ENCODE measurements around the gene WFDC8. TPM values are rescaled to one million over a fixed set of nuclear protein-coding genes. Genes with fewer than 3 reads are reported as not detected.

WFDC8 gene
- total RNA-seq, 1 experiment from 2014 or later = not detected

- Histone ChIP-seq H3K9ac (ENCODE audit: extremely low read depth, insufficient read length, low read length) (no peak overlapping the region), H3K79me2 (ENCODE audit: insufficient read depth, low read length) (no peaks in the 10 kb centered on the region), H3K14ac (ENCODE audit: insufficient read depth, low read length) (no peak overlapping the region), H3K23ac (ENCODE audit: insufficient read length, low read depth, low read length) (no peak overlapping the region), H2AFZ (ENCODE audit: low read length) (no peak overlapping the region), H4K20me1 (ENCODE audit: control insufficient read depth, insufficient read depth, insufficient read length) (no peaks in the 10 kb centered on the region), H3T11ph (ENCODE audit: low read length) (no peak overlapping the region), H3K56ac (ENCODE audit: insufficient read length, low read depth, low read length) (no peak overlapping the region), H2BK12ac (ENCODE audit: insufficient read length, low read depth, low read length) (no peak overlapping the region), H4K91ac (ENCODE audit: insufficient read length, low read depth, low read length) (no peak overlapping the region), H3K79me1 (ENCODE audit: insufficient read depth, low read depth, low read length, poor library complexity, severe bottlenecking) (no peaks in the 10 kb centered on the region), H2BK120ac (ENCODE audit: low read depth, low read length, poor library complexity, severe bottlenecking) (no peak overlapping the region), H2BK5ac (ENCODE audit: insufficient read length, low read length) (no peak overlapping the region), H2AK5ac (ENCODE audit: insufficient read length, low read length) (no peak overlapping the region), H3K18ac (ENCODE audit: insufficient read length, low read depth, low read length) (no peak overlapping the region), H3K27me3 (ENCODE audit: insufficient read depth, low read length) (no peaks in the 10 kb centered on the region), H4K5ac (ENCODE audit: insufficient read length, low read depth, low read length) (no peak overlapping the region), H4K8ac (replicated peaks; ENCODE audit: insufficient read length, low read depth, low read length) (no peak overlapping the region), H3K27ac (ENCODE audit: insufficient read length, low read depth, low read length) (no peak overlapping the region), H3K9me3 (ENCODE audit: control insufficient read depth, low read depth, low read length) (no peaks in the 10 kb centered on the region), H2BK15ac (ENCODE audit: low read depth, low read length) (no peak overlapping the region), H3K4me1 (ENCODE audit: insufficient read depth, low read length) (no peaks in the 10 kb centered on the region), H2BK20ac (ENCODE audit: low read depth, low read length, poor library complexity, severe bottlenecking) (no peak overlapping the region), H3K4me2 (ENCODE audit: insufficient read depth, insufficient read length, low read length) (no peak overlapping the region), H3K23me2 (ENCODE audit: insufficient read length, low read depth, low read length, poor library complexity, severe bottlenecking) (no peaks in the 10 kb centered on the region), H3K4ac (ENCODE audit: low read depth, low read length) (no peak overlapping the region)
- TF ChIP-seq CTCF (conservative IDR thresholded peaks at IDR 0.05) = no peak
- Mint-ChIP-seq H3K9me3 (no peaks in the 10 kb centered on the region), H3K27me3 (ENCODE audit: low read depth) (no peaks in the 10 kb centered on the region; the same call in none of the 2 replicates), H3K4me3 (no peak overlapping the region), H3K36me3 (ENCODE audit: insufficient read depth in 1 of 3, low read depth in 3 of 3) (no peaks in the 10 kb centered on the region), H3K27ac (no peak overlapping the region), H3K4me1 (peaks cover 6 to 7% of the 10 kb centered on the region in 2 experiments)
- no peak for DNase-seq
- no CpG with 5 or more reads among the region's 1 CpG for WGBS (ENCODE audit: extremely low coverage, insufficient read length, low lambda C conversion rate)
These were observed 76.5 kb downstream of the WFDC8 start for GRCh38 chr20:45502561-45502960.

Other genes with a start within 250 kb of the WFDC8 start
- gene SDC4, start 230.9 kb downstream of the WFDC8 start, total RNA-seq (2021) = 50.7 and 54.3 TPM in 2 replicates
- gene SYS1, start 216.1 kb downstream of the WFDC8 start, total RNA-seq (2021) = 18.6 and 21.0 TPM in 2 replicates
- gene TP53TG5, start 201.0 kb downstream of the WFDC8 start, total RNA-seq (2021) = 0.59 TPM in 1 of 2 replicates, not detected in the other
- gene DBNDD2, start 171.0 kb downstream of the WFDC8 start, total RNA-seq (2021) = 39.1 and 39.3 TPM in 2 replicates
- 73.9 and 78.9 TPM in 2 replicates for gene PIGT, start 163.1 kb downstream of the WFDC8 start, total RNA-seq (2021)
- gene WFDC2, start 109.5 kb downstream of the WFDC8 start, total RNA-seq (2021) = 57.1 and 59.6 TPM in 2 replicates
- not detected in 2 replicates for gene SPINT3, start 63.7 kb downstream of the WFDC8 start, total RNA-seq (2021)
- not detected in 2 replicates for gene WFDC6, start 39.8 kb downstream of the WFDC8 start, total RNA-seq (2021)
- not detected in 2 replicates for gene EPPIN, start 31.9 kb downstream of the WFDC8 start, total RNA-seq (2021)
- gene WFDC10A, start 50.5 kb upstream of the WFDC8 start, total RNA-seq (2021) = not detected in 2 replicates
- gene WFDC9, start 52.0 kb upstream of the WFDC8 start, total RNA-seq (2021) = not detected in 2 replicates
- not detected in 2 replicates for gene WFDC11, start 91.0 kb upstream of the WFDC8 start, total RNA-seq (2021)
- gene WFDC13, start 122.8 kb upstream of the WFDC8 start, total RNA-seq (2021) = not detected in 2 replicates
- gene WFDC10B, start 125.7 kb upstream of the WFDC8 start, total RNA-seq (2021) = not detected in 2 replicates
- not detected in 2 replicates for gene SPINT4, start 143.1 kb upstream of the WFDC8 start, total RNA-seq (2021)
- gene WFDC3, start 212.6 kb upstream of the WFDC8 start, total RNA-seq (2021) = 0.35 TPM in 1 of 2 replicates, not detected in the other
- 35.5 and 36.3 TPM in 2 replicates for gene DNTTIP1, start 212.7 kb upstream of the WFDC8 start, total RNA-seq (2021)
- gene UBE2C, start 233.4 kb upstream of the WFDC8 start, total RNA-seq (2021) = 254 and 268 TPM in 2 replicates
- gene TNNC2, start 248.0 kb upstream of the WFDC8 start, total RNA-seq (2021) = 3.1 and 4.6 TPM in 2 replicates

All from H9 (cell line).